Measurements from ENCODE around the gene TTLL1.
"Not testable (repeated sequence)": the region's sequence is repeated elsewhere in the genome, so short reads cannot be mapped to it uniquely, and the experiment has no call there.

The TTLL1 gene

GRCh38 chr22:43013355-43014315 is 75.6 kb downstream of the TTLL1 start:
- DNase-seq (peak; percentile 39), ATAC-seq (peak; percentile 3)

GRCh38 chr22:43012390-43012789 is 76.8 kb downstream of the TTLL1 start:
- DNase-seq (no peak), ATAC-seq (no peak)

DNA sequence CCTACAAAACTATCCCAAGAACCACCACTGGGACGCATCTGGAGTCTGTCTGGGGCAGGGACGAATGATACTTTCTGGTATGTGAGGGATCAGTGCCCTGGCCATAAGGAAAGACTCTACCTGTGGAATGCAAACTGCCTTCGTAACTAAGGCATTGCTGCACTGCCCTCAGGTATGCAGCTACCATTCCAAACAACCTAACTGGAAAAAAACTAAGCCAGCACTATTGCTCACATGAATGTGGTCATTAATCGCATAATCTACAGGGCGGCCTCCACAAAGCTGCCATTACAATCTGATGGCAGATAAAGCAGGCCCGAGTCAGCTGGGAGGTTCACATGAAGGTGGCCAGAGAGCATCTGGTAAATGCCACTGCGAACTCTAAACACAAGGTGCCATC is 78.1 kb downstream of the TTLL1 start:
- DNase-seq = no peak

DNA sequence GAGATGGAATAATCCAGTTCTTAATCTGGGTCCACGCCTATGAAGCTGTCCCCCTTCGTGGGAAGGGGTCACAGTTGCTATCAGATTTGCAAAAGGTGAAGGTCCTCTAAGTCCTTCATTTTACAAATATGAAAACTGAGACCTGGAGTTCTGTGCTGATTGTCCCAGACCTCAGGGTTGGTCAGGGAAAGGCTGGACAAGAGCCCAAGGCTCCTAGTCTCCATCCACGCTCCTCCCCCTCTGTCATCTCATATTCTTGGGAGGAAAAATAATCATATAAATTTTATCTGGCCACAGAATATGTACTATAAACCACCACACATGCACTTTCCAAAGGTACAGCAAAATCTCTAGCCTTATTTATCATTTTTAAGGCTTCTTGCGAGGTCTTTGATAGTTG is 79.7 kb downstream of the TTLL1 start:
- ATAC-seq = no peak
- DNase-seq = no peak

More for the DNA sequence above, 78.1 kb downstream of the TTLL1 start:
- ATAC-seq = no peak

DNA sequence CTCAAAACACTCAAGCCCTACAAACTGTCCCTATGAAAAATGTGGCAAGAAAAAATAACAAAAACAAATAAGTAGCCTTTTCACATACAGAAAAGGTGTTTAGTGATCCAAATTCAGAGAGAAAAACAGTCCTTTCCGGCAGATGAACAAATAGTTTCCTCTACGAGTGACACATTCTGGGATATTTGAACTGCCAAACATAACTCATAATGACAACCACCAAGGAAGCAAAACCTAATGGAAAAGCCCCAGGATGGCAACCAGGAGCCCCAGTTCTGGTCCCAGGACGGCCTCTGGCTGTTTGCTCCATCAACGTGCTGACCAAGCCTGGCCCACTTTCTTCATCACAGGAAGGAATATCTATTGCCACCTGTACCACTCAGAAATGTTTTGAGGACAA is 80.3 kb downstream of the TTLL1 start:
- ATAC-seq = no peak
- no peak for DNase-seq

GRCh38 chr22:43008509-43008908 is 80.7 kb downstream of the TTLL1 start:
- no peak for DNase-seq
- no peak for ATAC-seq

DNA sequence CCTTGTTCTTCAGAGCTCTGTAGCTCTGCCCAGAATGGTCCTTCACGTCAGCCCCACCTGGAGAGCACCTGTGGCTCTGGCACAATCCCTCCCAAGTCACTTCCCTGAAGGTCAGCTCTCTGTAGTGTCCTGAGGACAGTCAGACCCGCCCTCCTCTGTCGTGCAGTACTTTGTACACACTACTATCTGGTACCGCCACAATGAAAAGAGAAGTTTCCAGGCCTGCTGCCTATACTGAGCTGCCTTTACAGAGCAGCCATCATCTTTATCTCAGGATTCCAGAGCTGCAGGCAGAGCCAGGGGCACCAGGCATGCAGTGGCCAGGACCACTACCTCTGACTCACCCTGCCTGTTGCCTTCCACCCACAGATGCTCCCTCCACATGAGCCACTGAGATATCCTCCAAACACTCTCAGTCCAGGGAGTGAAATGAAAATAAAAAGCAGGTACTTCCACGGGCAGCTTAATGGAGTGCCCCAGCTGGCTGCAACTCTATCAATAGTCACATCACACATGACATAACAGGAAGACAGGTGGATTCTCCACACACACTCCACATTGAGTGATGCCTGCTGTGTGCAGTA is 81.6 kb downstream of the TTLL1 start:
- ATAC-seq (peak; percentile 78), DNase-seq (no peak)

GRCh38 chr22:43006753-43007152 is 82.4 kb downstream of the TTLL1 start:
- no peak for ATAC-seq
- no peak for DNase-seq

- ATAC-seq = no peak
- DNase-seq = no peak
Measured at GRCh38 chr22:43006016-43006505, 83.1 kb downstream of the TTLL1 start.

- no peak for ATAC-seq
- no peak for DNase-seq
Measured at GRCh38 chr22:43005106-43005505, 84.1 kb downstream of the TTLL1 start.

DNA sequence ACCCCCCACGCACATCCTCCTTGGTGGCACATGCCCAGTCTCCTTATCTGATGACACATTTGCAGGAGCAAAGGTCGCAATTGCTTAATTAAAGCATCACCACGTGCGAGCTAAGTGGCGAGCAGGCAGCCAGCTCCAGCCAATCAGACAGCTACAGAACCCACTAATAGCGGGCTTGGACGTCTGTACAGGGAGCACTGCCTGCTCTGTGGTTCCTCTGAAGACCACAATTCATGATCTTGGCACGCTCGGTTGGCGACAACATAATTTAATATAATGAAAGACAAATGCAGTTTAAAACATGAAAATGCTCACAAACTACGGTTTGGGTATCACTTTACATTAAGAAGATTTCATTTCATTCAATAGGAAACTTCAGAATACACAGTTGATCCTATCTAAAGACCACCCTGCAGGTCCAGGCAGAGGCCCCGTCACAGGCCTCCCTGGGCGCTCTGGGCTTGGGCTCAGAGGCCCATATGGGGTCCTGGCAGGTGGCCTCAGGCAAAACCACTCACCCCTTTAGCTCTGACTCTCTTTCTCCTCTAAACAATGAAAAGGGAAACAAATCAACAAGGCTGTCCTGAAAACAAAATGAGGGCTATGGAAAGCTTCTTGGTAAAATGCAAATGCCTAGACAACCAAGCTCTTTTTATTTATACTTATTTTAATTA is 84.7 kb downstream of the TTLL1 start:
- peak; percentile 36 for DNase-seq
- peak; percentile 39 for ATAC-seq

- no peak for DNase-seq
- ATAC-seq = no peak
Measured at GRCh38 chr22:43002202-43002586, 87.0 kb downstream of the TTLL1 start.

DNA sequence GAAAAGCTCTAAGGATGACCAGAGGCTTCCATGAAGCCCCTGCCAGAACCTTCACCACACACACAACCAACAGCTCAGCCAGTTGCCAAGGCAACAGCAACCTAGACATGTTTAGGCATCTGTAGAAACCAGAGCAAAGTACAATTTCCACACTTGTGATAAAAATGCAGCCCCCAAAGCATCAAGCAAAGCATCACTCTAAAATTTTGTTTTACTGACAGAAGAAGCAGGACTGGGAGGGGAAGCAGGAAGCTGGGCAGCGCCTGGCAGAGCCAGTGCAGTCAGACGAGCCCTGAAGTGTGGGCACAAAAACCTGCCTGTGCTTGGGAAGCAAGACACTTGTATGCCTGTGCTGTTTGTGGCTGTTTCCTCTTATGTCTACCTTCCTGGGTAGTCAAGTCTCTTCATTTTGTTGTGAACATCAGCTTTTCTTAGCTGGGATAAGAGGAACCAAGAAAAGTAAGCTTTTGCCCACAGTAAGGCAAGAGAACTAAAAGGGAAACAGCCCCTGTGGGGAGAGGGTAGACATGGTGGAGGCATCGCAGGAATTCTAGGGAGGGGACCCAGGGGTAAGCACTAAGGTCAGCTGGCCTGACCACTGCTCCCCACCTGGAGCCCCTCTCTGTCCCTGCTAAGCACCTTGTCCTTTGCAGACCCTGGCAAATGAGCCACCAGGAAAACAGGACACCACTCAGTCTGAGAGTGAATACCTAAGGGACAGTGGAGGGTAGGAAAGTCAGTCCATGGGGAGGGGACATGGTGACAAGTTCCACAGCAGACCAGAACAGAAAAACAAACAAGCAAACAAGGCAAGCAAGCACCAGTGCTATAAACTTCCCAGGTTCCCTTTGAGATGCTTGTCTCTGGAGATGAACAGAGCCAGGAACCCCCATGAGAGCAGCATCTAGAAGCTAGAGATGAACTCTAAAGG is 87.7 kb downstream of the TTLL1 start:
- no peak for DNase-seq

DNA sequence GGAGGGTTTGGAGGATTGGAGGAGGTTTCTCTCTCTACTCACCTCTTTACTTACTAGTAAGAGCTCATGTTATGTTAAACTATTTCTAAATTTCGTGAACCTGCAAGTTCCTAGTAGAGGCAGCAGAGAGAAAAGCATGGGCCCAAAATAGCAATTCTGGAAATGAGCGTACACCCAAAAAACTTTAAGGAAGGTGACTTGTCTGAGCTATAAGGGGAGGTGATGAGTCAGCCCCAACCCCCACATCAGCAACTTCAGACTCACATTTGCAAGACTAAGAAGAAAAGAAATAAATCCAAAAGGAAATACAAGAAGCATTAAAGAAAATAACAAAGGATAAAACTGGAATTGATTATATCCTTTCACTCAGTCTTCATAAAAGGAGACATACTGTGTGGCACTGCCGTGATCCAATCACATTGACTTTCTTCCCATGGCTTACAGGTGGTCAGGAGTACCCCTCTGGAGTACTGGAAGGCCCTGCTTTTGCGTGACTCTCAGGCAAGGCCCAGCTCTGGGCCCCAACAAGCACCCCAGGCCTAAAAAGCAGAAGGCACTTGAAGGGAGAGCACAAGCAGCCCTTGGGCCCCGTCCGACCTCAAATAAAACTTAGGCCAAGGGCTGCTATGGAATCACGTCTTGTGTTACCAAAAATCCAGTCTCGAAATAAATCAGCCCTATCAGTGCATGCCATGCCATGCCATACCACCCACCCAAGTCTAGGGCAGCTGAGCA is 88.6 kb downstream of the TTLL1 start:
- ATAC-seq (peak; percentile 72), DNase-seq (peak; percentile 48)

More for the DNA sequence above, 87.7 kb downstream of the TTLL1 start:
- ATAC-seq = peak; percentile 25

GRCh38 chr22:42997582-42998090 is 91.6 kb downstream of the TTLL1 start:
- DNase-seq (no peak), ATAC-seq (no peak)

DNA sequence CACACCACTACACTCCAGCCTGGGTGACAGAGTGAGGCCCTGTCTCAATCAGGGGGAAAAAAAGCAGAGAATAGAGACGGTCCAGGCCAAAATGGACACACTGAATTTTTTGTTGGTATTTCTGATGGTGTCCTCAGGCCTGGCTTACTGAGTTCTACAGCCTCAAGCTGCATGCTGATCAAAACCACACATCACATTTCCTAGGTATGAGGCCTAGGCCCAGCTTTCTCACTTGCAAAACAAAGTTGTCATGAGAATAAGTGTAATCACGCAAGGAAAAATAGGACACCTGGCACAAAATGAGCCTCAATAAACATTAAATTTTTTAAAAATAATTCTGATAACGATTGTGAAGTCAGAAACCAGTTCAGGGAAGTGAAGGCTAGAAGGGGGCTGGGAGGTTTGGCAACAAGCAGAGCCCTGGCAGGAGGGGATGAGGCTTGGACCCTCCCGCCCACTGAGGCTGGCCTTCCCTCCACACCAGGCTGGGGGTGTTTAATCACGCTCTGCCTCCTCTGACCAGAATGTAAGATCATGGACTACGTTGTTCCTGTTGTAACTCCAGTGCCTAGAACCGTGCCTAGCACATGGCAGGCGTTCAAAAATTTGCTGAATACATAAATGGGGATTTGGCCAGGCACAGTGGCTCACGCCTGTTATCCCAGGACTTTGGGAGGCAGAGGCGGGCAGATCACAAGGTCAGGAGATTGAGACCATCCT is 92.4 kb downstream of the TTLL1 start:
- ATAC-seq (no peak), DNase-seq (no peak)

DNA sequence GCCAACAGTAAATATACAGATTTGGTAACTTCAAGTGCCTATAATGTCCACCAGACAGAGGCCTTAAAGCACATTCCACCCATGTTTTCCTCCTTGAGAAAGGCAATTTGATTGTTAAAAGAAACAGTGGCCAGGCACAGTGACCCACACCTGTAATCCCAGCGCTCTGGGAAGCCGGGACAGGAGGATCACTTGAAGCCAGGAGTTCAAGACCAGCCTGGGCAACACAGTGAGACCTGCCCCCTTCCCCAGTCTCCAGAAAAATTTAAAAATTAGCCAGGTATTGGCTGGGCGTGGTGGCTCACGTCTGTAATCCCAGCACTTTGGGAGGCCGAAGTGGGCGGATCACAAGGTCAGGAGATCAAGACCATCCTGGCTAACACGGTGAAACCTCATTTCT is 93.5 kb downstream of the TTLL1 start:
- DNase-seq, ATAC-seq: not testable (repeated sequence)

DNA sequence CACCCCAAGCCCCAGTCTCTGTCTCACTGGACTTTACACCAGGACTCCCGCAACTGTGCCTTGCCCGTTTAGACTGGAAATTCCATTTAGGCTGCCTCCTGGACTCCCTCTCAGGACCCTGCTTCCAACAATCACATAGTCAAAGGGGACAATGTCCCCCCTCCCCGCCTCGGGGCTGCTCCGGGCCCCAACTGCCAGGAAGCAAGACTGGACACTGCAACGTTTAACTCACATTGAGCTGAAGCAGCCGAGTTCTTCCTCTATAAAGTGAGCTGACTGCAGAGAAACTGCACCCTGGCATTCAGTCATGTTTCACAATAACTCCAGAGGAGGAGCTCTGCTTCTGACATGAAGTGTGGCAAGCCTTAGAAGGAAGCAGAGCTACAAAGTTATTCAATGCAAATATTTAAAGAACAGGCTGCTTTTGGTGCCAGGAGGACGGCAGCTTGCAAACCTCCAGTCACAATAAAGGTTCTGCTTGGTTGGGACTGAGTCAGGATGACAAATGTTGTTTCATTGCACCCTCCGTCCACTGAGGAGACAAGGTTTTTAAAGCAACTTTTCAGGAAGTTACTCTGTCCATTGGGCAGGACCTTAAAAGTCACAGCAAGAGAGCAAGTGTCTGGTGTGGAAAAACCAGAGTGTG is 94.2 kb downstream of the TTLL1 start:
- DNase-seq = no peak
- ATAC-seq = no peak

DNA sequence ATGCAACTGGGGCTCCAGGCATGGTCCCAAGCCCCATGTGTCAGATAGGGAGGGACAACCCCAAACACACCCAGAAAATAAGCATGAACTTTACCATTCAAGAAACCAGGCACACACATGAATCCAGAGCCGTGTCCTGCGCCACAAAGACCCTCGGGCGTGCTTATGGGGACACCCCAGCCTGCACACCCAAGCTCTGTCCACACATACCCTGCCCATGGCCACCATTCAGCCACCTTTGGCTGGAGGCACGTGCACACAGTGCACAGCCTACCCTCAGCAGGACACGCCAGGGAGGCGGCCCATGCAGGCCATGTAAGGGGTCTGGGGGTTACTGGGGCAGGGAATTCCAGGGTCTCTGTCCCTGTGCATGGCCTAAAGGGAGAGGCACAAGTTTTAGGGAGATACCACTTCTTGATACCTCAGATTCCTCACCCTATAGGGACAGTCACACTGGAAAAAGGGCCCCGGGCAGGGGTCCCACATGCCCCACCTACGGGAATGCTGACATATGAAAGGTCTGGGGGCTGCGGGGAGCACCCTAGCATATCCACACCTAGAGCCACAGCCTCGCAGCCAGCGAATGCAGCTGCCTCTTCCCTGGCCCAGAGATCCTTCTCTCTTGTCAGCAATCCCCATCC is 94.8 kb downstream of the TTLL1 start:
- ATAC-seq = no peak

More for the DNA sequence above, 94.8 kb downstream of the TTLL1 start:
- no peak for DNase-seq
